ENCODE data around the gene ABLIM2. TPM values are rescaled to one million over a fixed set of nuclear protein-coding genes. Genes with fewer than 3 reads are reported as not detected.

Gene ABLIM2
- total and polyA plus RNA-seq, 2 of the 13 experiments (the other 11 are each of a cell fraction or from before 2014, with no cell fraction given) = 0.20 to 0.37 TPM

DNA sequence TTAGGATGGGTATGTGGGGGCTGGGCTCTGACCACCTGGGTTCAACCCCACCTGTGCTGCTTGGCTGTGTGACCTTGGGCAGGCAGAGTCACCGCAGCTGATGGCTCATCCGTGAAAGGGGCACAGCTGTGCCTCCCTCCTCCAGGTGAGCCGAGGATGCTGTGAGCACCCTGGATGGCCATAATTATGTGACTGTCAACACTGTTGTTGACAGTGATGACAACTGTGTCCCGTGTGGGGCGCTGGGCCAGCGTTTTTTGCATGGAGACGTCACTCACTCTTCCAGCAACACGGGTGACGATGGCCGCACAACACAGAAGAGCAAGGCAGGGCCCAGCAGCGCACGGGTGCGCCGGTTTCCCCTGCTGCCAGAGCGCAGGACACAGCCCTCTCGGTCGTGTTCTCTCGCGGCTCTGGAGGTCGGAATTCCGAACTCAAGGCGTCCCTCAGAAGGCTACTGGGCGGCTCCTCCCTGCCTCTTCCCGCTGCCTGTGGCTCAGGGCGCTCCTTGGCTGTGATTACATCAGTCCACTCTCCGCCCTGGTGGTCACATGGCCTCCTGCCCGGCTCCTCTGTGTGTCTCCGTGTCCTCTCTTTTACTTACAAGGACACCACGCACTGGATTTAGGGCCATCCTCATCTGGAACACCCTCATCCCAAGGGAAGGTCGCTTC is 41.8 kb upstream of the ABLIM2 start:
- TSS peak; percentile 75 for BruUV-seq (replicated peaks)
- Histone ChIP-seq H3K36me3 (replicated peaks in 1 of 2; ENCODE audit: control insufficient read depth in 1 of 2, insufficient read depth in 2 of 2, low read length in 2 of 2) (peaks cover 1 to 2% of the 10 kb centered on the region in 2 experiments; a peak in 3 of 5 replicates), H3K27ac (ENCODE audit: extremely low read length, insufficient read depth, low read length) (peak overlapping the region; percentile 66), H4K20me1 (ENCODE audit: insufficient read depth, low read length) (peaks cover 20% of the 10 kb centered on the region; the same call in 1 of the 2 replicates), H3K9ac (ENCODE audit: insufficient read depth, low read depth, low read length) (peak overlapping the region; percentile 92), H3K4me1 (ENCODE audit: insufficient read depth, low read length) (peaks cover 73% of the 10 kb centered on the region), H3K4me3 (replicated peaks in 1 of 3; ENCODE audit: insufficient read depth in 1 of 3, low read depth in 2 of 3, low read length in 3 of 3) (peak overlapping the region; percentile 73 to 88 (median 85)), H2AFZ (ENCODE audit: low read length) (no peak overlapping the region), H3K79me2 (ENCODE audit: insufficient read depth, low read length) (peaks cover 56% of the 10 kb centered on the region), H3K9me3 (ENCODE audit: low read length) (no peaks in the 10 kb centered on the region), H3K4me2 (ENCODE audit: low read depth, low read length) (peak overlapping the region; percentile 88), H3K27me3 (ENCODE audit: control insufficient read depth in 1 of 2, insufficient read depth in 2 of 2, low read length in 2 of 2) (peaks cover 0 to 22% of the 10 kb centered on the region in 2 experiments; a peak in 3 of 5 replicates)
- 4% methylated on average over 17 of the region's 30 CpGs for WGBS (ENCODE audit: low lambda C conversion rate)
- FAIRE-seq (no peak), DNase-seq (ENCODE audit: low spot score) (no peak), ATAC-seq (peak; percentile 4; the same call in 1 of the 3 replicates)
- CTCF ChIA-PET (ENCODE audit: low intra/inter-chr PET ratio, low total read pairs) = no interaction called here
- intact Hi-C loops (cut with micrococcal nuclease; ENCODE audit: unreplicated experiment) (no loop called here), in situ Hi-C loops (cut with HindIII; ENCODE audit: extremely low pct_ligation_motif_present, low pct_unique_long_range_greater_than_20kb) (no loop called here)
- POLR2A ChIA-PET = interaction anchor here (1.8 to 2.6 kb wide), 2 partner anchors 24 to 26 kb away, joined by 8 to 11 read pairs; no protein-coding TSS in a partner anchor
- TF ChIP-seq ZNF543 (CRISPR knock-in tag; IDR thresholded peaks at IDR 0.05) (0 out of 2 replicates have a peak, but pooled peaks have one; percentile 47), CEBPG (CRISPR knock-in tag; IDR thresholded peaks at IDR 0.05) (peak; percentile 87), ZSCAN20 (CRISPR knock-in tag; IDR thresholded peaks at IDR 0.05; ENCODE audit: borderline replicate concordance) (no peak), GABPB1 (CRISPR knock-in tag; IDR thresholded peaks at IDR 0.05) (peak; percentile 52; the same call in 1 of the 2 replicates), EEA1 (CRISPR knock-in tag; IDR thresholded peaks at IDR 0.05; ENCODE audit: borderline replicate concordance) (0 out of 2 replicates have a peak, but pooled peaks have one; percentile 25), ZNF530 (CRISPR knock-in tag; IDR thresholded peaks at IDR 0.05; ENCODE audit: low read depth) (no peak), ZNF343 (CRISPR knock-in tag; IDR thresholded peaks at IDR 0.05) (0 out of 2 replicates have a peak, but pooled peaks have one; percentile 39), ESRRA (CRISPR knock-in tag; IDR thresholded peaks at IDR 0.05; ENCODE audit: low read depth) (0 out of 2 replicates have a peak, but pooled peaks have one; percentile 24), ZNF713 (CRISPR knock-in tag; IDR thresholded peaks at IDR 0.05) (no peak), CREB1 (IDR thresholded peaks at IDR 0.05) (peak; percentile 75), CREB1 (CRISPR knock-in tag; IDR thresholded peaks at IDR 0.05) (no peak), RARA (CRISPR knock-in tag; IDR thresholded peaks at IDR 0.05) (0 out of 2 replicates have a peak, but pooled peaks have one; percentile 3), ELF1 (CRISPR knock-in tag; IDR thresholded peaks at IDR 0.05) (no peak), SPEN (CRISPR knock-in tag; IDR thresholded peaks at IDR 0.05; ENCODE audit: low read depth) (peak; percentile 65)
- TF ChIP-seq, protein P1, sequence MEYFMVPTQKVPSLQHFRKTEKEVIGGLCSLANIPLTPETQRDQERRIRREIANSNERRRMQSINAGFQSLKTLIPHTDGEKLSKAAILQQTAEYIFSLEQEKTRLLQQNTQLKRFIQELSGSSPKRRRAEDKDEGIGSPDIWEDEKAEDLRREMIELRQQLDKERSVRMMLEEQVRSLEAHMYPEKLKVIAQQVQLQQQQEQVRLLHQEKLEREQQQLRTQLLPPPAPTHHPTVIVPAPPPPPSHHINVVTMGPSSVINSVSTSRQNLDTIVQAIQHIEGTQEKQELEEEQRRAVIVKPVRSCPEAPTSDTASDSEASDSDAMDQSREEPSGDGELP (IDR thresholded peaks at IDR 0.05; ENCODE audit: borderline replicate concordance, low read depth) = peak; percentile 39; the same call in 1 of the 2 replicates
- TF ChIP-seq, protein P2, sequence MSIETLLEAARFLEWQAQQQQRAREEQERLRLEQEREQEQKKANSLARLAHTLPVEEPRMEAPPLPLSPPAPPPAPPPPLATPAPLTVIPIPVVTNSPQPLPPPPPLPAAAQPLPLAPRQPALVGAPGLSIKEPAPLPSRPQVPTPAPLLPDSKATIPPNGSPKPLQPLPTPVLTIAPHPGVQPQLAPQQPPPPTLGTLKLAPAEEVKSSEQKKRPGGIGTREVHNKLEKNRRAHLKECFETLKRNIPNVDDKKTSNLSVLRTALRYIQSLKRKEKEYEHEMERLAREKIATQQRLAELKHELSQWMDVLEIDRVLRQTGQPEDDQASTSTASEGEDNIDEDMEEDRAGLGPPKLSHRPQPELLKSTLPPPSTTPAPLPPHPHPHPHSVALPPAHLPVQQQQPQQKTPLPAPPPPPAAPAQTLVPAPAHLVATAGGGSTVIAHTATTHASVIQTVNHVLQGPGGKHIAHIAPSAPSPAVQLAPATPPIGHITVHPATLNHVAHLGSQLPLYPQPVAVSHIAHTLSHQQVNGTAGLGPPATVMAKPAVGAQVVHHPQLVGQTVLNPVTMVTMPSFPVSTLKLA (IDR thresholded peaks at IDR 0.05) = 0 out of 2 replicates have a peak, but pooled peaks have one; percentile 6
- TF ChIP-seq, protein P3, sequence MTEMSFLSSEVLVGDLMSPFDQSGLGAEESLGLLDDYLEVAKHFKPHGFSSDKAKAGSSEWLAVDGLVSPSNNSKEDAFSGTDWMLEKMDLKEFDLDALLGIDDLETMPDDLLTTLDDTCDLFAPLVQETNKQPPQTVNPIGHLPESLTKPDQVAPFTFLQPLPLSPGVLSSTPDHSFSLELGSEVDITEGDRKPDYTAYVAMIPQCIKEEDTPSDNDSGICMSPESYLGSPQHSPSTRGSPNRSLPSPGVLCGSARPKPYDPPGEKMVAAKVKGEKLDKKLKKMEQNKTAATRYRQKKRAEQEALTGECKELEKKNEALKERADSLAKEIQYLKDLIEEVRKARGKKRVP (CRISPR knock-in tag; IDR thresholded peaks at IDR 0.05) = peak in 1 of 2 experiments; percentile 95; a peak in 2 of 4 replicates
- TF ChIP-seq, protein P4, sequence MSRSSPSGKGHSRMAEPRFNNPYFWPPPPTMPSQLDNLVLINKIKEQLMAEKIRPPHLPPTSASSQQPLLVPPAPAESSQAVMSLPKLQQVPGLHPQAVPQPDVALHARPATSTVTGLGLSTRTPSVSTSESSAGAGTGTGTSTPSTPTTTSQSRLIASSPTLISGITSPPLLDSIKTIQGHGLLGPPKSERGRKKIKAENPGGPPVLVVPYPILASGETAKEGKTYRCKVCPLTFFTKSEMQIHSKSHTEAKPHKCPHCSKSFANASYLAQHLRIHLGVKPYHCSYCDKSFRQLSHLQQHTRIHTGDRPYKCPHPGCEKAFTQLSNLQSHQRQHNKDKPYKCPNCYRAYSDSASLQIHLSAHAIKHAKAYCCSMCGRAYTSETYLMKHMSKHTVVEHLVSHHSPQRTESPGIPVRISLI (CRISPR knock-in tag; IDR thresholded peaks at IDR 0.05; ENCODE audit: borderline replicate concordance) = peak; percentile 51; the same call in 1 of the 2 replicates

Data from HepG2 (cell line).